PC-3 (cell line): Measurements from ENCODE around the gene PTGIS.

Source experiments
- CTCF ChIP-seq: fragments of 300-600 bp; sonication (generic); conservative IDR thresholded peaks from 2 replicates; pipeline ENCODE4 v1.5.1; 2017; ENCODE audit warnings: antibody characterized with exemption, low read depth, mild to moderate bottlenecking, low read length
- EZH2 ChIP-seq: fragments of 300-600 bp; sonication (generic); IDR thresholded peaks from one replicate; pipeline ENCODE4 v1.6.1; 2017; ENCODE audit warnings: antibody characterized with exemption, mild to moderate bottlenecking, low read length; ENCODE audit not compliant: unreplicated experiment
- EZH2phosphoT487 ChIP-seq: fragments of 300-600 bp; sonication (generic); IDR thresholded peaks from 2 replicates; pipeline ENCODE4 v1.6.1; 2018; ENCODE audit warnings: mild to moderate bottlenecking, antibody characterized with exemption, low read length, borderline replicate concordance

DNA sequence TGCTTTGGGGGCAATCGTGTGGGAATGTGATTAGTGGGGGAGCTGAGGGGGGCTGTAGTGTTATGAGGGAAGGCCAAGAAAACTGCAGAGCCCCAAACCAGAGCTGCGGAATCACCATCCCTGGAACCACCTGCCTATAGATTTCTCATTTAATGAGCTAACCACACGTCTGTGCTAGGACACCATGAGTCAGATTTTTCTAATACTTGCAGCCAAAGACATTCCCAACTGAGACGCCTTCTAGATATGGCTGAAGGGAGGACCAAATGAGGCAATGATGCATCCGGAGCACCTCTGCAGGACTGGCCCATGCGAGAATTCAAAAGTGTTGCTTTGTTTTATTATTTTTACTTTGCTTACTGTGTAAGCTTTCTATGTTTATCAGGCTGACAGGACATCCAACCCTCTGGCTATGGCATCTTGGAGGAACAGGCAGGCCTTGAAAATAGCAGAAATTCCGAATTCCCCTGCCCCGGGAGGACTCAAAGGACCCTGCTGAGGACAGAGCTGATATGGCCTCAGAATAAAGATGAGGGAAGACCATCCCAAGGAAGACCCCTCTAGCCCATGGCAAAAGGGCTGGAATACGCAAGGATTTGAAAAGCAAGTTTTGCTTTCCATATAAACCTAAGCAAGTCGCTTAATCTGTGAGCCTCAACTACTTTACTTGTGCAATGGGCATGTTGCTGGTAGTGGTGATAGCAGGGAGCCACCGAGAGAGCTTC lies 3.1 kb upstream of the PTGIS start:
- TF ChIP-seq CTCF: no peak
- no peak for TF ChIP-seq EZH2
- no peak for TF ChIP-seq EZH2phosphoT487
